SU-DHL-6 (cell line): ENCODE results near the gene PI4KA.

Source experiments
- H2AFZ ChIP-seq: fragments of 200-600 bp; sonication (generic); 2 replicates; pipeline ENCODE4 v1.6.1; 2014; ENCODE audit warnings: low read depth, mild to moderate bottlenecking, moderate library complexity, mixed read lengths, antibody characterized with exemption, low read length; ENCODE audit not compliant: severe bottlenecking
- H3F3A ChIP-seq: fragments of 200-600 bp; shearing (Covaris generic); 2 replicates; pipeline ENCODE4 v1.6.0; 2016; ENCODE audit warnings: antibody characterized with exemption, mild to moderate bottlenecking; ENCODE audit not compliant: insufficient read depth
- H3K27ac ChIP-seq: fragments of 200-600 bp; sonication (generic); 2 replicates; pipeline ENCODE4 v1.5.1; 2016; ENCODE audit warnings: low read depth, mild to moderate bottlenecking, low read length, moderate library complexity, mixed read lengths
- H3K27me3 ChIP-seq: fragments of 200-600 bp; sonication (generic), shearing (Covaris generic); 2 replicates; pipeline ENCODE4 v1.6.0; 2014; ENCODE audit warnings: mild to moderate bottlenecking, low read length
- H3K36me3 ChIP-seq: fragments of 200-600 bp; sonication (generic); 2 replicates; pipeline ENCODE4 v1.6.1; 2014; ENCODE audit warnings: mild to moderate bottlenecking, low read length, mixed read lengths
- H3K4me2 ChIP-seq: fragments of 300-600, 200-600 bp; shearing (Covaris generic), sonication (generic); 2 replicates; pipeline ENCODE4 v1.6.0; 2014; ENCODE audit warnings: low read length, low read depth, mild to moderate bottlenecking; ENCODE audit not compliant: poor library complexity, severe bottlenecking
- H3K4me3 ChIP-seq: fragments of 200-600 bp; sonication (generic); 2 replicates; pipeline ENCODE4 v1.5.1; 2014; ENCODE audit warnings: antibody characterized with exemption, low read length, mild to moderate bottlenecking, mixed read lengths; ENCODE audit not compliant: insufficient read depth, poor library complexity, severe bottlenecking
- H3K79me2 ChIP-seq: fragments of 200-600 bp; sonication (generic); 2 replicates; pipeline ENCODE4 v1.6.1; 2014; ENCODE audit warnings: mild to moderate bottlenecking, low read length, moderate library complexity; ENCODE audit not compliant: insufficient read depth
- H3K9ac ChIP-seq: fragments of 200-600 bp; sonication (generic); 2 replicates; pipeline ENCODE4 v1.7.0; 2014; ENCODE audit warnings: mild to moderate bottlenecking, low read length
- H3K9me2 ChIP-seq: fragments of 200-600 bp; sonication (generic); replicated peaks from 2 replicates; pipeline ENCODE4 v1.6.1; 2014; ENCODE audit warnings: low read length; ENCODE audit not compliant: insufficient read depth
- H3K9me3 ChIP-seq: fragments of 200-600 bp; sonication (generic); 2 replicates; pipeline ENCODE4 v1.6.1; 2014; ENCODE audit warnings: low read length, mixed read lengths; ENCODE audit not compliant: insufficient read depth
- H4K20me1 ChIP-seq: fragments of 200-600 bp; sonication (generic); 2 replicates; pipeline ENCODE4 v1.6.1; 2014; ENCODE audit warnings: low read depth, mild to moderate bottlenecking, antibody characterized with exemption, low read length, moderate library complexity, mixed read lengths
- CTCF ChIP-seq: fragments of 200-600 bp; sonication (generic); IDR thresholded peaks from one replicate; pipeline ENCODE4 v1.5.1; 2017; ENCODE audit warnings: antibody characterized with exemption, mild to moderate bottlenecking, low read length, moderate library complexity; ENCODE audit not compliant: insufficient read depth, poor library complexity, severe bottlenecking
- EZH2phosphoT487 ChIP-seq: fragments of 200-600 bp; sonication (generic), shearing (Covaris generic); conservative IDR thresholded peaks from 2 replicates; pipeline ENCODE4 v1.6.1; 2018; ENCODE audit warnings: mild to moderate bottlenecking, antibody characterized with exemption, low read length, moderate library complexity, mixed read lengths

Gene PI4KA

GRCh38 chr22:20852503-20852902 lies 6.1 kb downstream of the PI4KA start:
- Histone ChIP-seq H3K9ac (no peak overlapping the region), H3K9me3 (no peaks in the 10 kb centered on the region), H3F3A (no peaks in the 10 kb centered on the region), H3K9me2 (no peaks in the 10 kb centered on the region), H3K79me2 (peaks cover 86% of the 10 kb centered on the region), H3K4me2 (no peak overlapping the region), H3K27ac (no peak overlapping the region), H3K36me3 (no peaks in the 10 kb centered on the region), H3K4me3 (no peak overlapping the region), H2AFZ (no peak overlapping the region), H4K20me1 (no peaks in the 10 kb centered on the region), H3K27me3 (no peaks in the 10 kb centered on the region)
- TF ChIP-seq EZH2phosphoT487 (no peak), CTCF (no peak)

- Histone ChIP-seq H3K36me3 (no peaks in the 10 kb centered on the region), H3K9me3 (no peaks in the 10 kb centered on the region), H3K9ac (no peak overlapping the region), H2AFZ (no peak overlapping the region), H3K79me2 (peaks cover 85% of the 10 kb centered on the region), H3K27me3 (no peaks in the 10 kb centered on the region), H3F3A (no peaks in the 10 kb centered on the region), H3K9me2 (no peaks in the 10 kb centered on the region), H3K4me3 (no peak overlapping the region), H3K27ac (no peak overlapping the region), H3K4me2 (no peak overlapping the region), H4K20me1 (no peaks in the 10 kb centered on the region)
- TF ChIP-seq CTCF (no peak), EZH2phosphoT487 (no peak)
These were observed 6.5 kb downstream of the PI4KA start for GRCh38 chr22:20852076-20852475.

- no peaks in the 10 kb centered on the region for H3K9me3 ChIP-seq
- no peak overlapping the region for H3K4me3 ChIP-seq
- H3F3A ChIP-seq, result no peaks in the 10 kb centered on the region
- H3K9me2 ChIP-seq, result no peaks in the 10 kb centered on the region
- H3K36me3 ChIP-seq, result no peaks in the 10 kb centered on the region
- H3K9ac ChIP-seq, result no peak overlapping the region
- H3K27ac ChIP-seq, result no peak overlapping the region
- H3K27me3 ChIP-seq, result no peaks in the 10 kb centered on the region
- TF ChIP-seq EZH2phosphoT487 (no peak), CTCF (no peak)
- H2AFZ ChIP-seq, result no peak overlapping the region
- no peak overlapping the region for H3K4me2 ChIP-seq
- H3K79me2 ChIP-seq, result peaks cover 75% of the 10 kb centered on the region
- no peaks in the 10 kb centered on the region for H4K20me1 ChIP-seq
These were observed 11.2 kb downstream of the PI4KA start for GRCh38 chr22:20847318-20847822.
